Heart left ventricle (tissue), 16 donors: Measurements from ENCODE around the gene EDN3. TPM values are rescaled to one million over a fixed set of nuclear protein-coding genes. Genes with fewer than 3 reads are reported as not detected.

Experiments
- ATAC-seq, 4 donors: fragments of 200-7000 bp; cut with Tn5 transposase; one replicate each; pipeline ENCODE4 v1.9.1; 2020 to 2022; ENCODE audit warnings: moderate library complexity in 4 of 4, mild to moderate bottlenecking in 3 of 4, moderate number of reproducible peaks in 1 of 4
- DNase-seq, 5 donors: peaks; one replicate each; pipeline ENCODE4 v3.0.0-alpha.2; 2020
- H3K27ac ChIP-seq, 12 donors: fragments of 200-600 bp; sonication (generic) in 4 of 12; one replicate each; pipeline versions ENCODE4 v1.5.0 to v1.8.0; 2016 to 2022; ENCODE audit warnings: mild to moderate bottlenecking in 2 of 12
- H3K27me3 ChIP-seq, 9 donors: fragments of 200-600 bp; sonication (generic) in 2 of 9; one replicate each; pipeline versions ENCODE4 v1.5.1 to v1.8.0; 2016 to 2022; ENCODE audit warnings: mild to moderate bottlenecking in 3 of 9
- H3K36me3 ChIP-seq, 9 donors: fragments of 200-600 bp; sonication (generic) in 2 of 9; one replicate each; pipeline versions ENCODE4 v1.5.0 to v1.8.0; 2018 to 2022; ENCODE audit warnings: mild to moderate bottlenecking in 2 of 9
- H3K4me1 ChIP-seq, 12 donors: fragments of 200-600 bp; sonication (generic) in 4 of 12; one replicate each; pipeline versions ENCODE4 v1.5.0 to v1.8.0; 2016 to 2022; ENCODE audit warnings: mild to moderate bottlenecking in 3 of 12
- H3K4me3 ChIP-seq, 12 donors: fragments of 200-600 bp; sonication (generic) in 4 of 12; one replicate each; pipeline versions ENCODE4 v1.5.0 to v1.8.0; 2017 to 2022; ENCODE audit warnings: mild to moderate bottlenecking in 9 of 12, moderate library complexity in 4 of 12
- H3K9me3 ChIP-seq, 12 donors: fragments of 200-600 bp; sonication (generic) in 4 of 12; one replicate each; pipeline versions ENCODE4 v1.5.0 to v1.8.0; 2016 to 2022; ENCODE audit warnings: mild to moderate bottlenecking in 1 of 12
- CTCF ChIP-seq, 12 donors: fragments of 200-600 bp; sonication (generic) in 4 of 12; IDR thresholded peaks; one replicate each; pipeline versions ENCODE4 v1.5.0 to v1.8.0; 2018 to 2022; ENCODE audit warnings: antibody characterized with exemption in 12 of 12, mild to moderate bottlenecking in 5 of 12
- POLR2A ChIP-seq, 2 donors: fragments of 450-650 bp; IDR thresholded peaks; one replicate each; pipeline ENCODE4 v1.6.1; 2017; ENCODE audit warnings: antibody characterized with exemption in 2 of 2, mild to moderate bottlenecking in 2 of 2, moderate library complexity in 2 of 2
- WGBS, 4 donors: extraction: QIAGEN DNeasy Blood & Tissue Kit in 2 of 4; methylation state at CpG; one replicate each; pipeline versions ENCODE4 v1.1.5 to v1.1.7; 2013 to 2018; 5-methylcytosine and 5-hydroxymethylcytosine counted together
- intact Hi-C, 10 donors: fragments of 100-400 bp; cut with DNase I; formaldehyde crosslinking; loops; one replicate each; pipeline versions ENCODE4 v1.11.1 to v1.14.2; 2022
- polyA plus RNA-seq, 2 donors: library from polyadenylated mRNA; stranded (reverse); fragments of 200-250 nt; gene quantifications; one replicate each; pipeline ENCODE4 v1.2.3, GENCODE V29; 2013
- total RNA-seq, 9 donors: library from RNA; depleted of rRNA in 2 of 9; stranded (reverse); fragments of >200 nt in 2 of 9; fragmentation: NEBNext Ultra II Directional in 3 of 9; extraction: Animal tissue kit (Norgen Biotek cat#: 25700) in 3 of 9; gene quantifications; one replicate each; pipeline versions ENCODE4 v1.1.0 to v1.2.4, GENCODE V29; 2016 to 2023
- donor health status: ischemic (EF 13 %, LVEDD 7.1; RV severe dilation, severe dysfunction).
- donor health status: healthy with polysubstance abuse.
- donor health status: DM: no; HTN: yes; CAD: no.
- donor health status: DM: no; HTN: no; CAD: no.
- donor health status: ischemic (EF 25% LVEDD 6.9; RV normal size, moderate dysfunction).
- donor health status: ischemic (EF 25% LVEDD 5.7; RV mildly dilated, moderate dysfunction).
- donor health status: healthy.
- donor health status: DM: yes; HTN: yes; CAD: no.
- donor health status: ischemic (EF 35%, LVEDD 5.7; RV mildly dilated, moderate dysfunction).
- donor health status: nonischemic (EF 11% LVEDD 7.7; RV severe dilation, severe dysfunction).
- donor health status: DM: yes; HTN: yes; CAD: no.
- donor health status: PGD.
- donor health status: ischemic (EF 29% LVEDD 5.4; RV normal size, mild dysfunction).
- donor health status: nonischemic (EF 23%, LVEDD 6.1; RV moderate dilation, normal function).

Gene EDN3
- total and polyA plus RNA-seq, 11 donors = 0.07 to 0.17 TPM; not detected in 9

GRCh38 chr20:59324521-59325141 is 24.2 kb downstream of the EDN3 start:
- Histone ChIP-seq H3K4me3 (no peak overlapping the region), H3K4me1 (no peaks in the 10 kb centered on the region), H3K27ac (no peak overlapping the region), H3K9me3 (no peaks in the 10 kb centered on the region), H3K27me3 (peaks cover 0 to 37% (median 0%) of the 10 kb centered on the region in 9 donors), H3K36me3 (no peaks in the 10 kb centered on the region)
- DNase-seq = no peak
- ATAC-seq = no peak
- TF ChIP-seq CTCF (IDR thresholded peaks at IDR 0.05) (no peak), POLR2A (IDR thresholded peaks at IDR 0.05) (no peak)
- intact Hi-C loops = no loop called here
- WGBS, 4 donors = 73 to 79% (median 74%) methylated on average over 10 of the region's 10 CpGs

GRCh38 chr20:59325142-59325523 is 24.7 kb downstream of the EDN3 start:
- Histone ChIP-seq H3K27ac (no peak overlapping the region), H3K4me1 (no peaks in the 10 kb centered on the region), H3K27me3 (peaks cover 0 to 38% (median 0%) of the 10 kb centered on the region in 9 donors), H3K9me3 (no peaks in the 10 kb centered on the region), H3K4me3 (no peak overlapping the region), H3K36me3 (no peaks in the 10 kb centered on the region)
- ATAC-seq = no peak
- DNase-seq = no peak
- TF ChIP-seq CTCF (IDR thresholded peaks at IDR 0.05) (no peak), POLR2A (IDR thresholded peaks at IDR 0.05) (no peak)
- intact Hi-C loops = no loop called here
- 75 to 82% (median 77%) methylated on average over 10 of the region's 10 CpGs for WGBS, 4 donors

GRCh38 chr20:59326188-59326587 is 25.8 kb downstream of the EDN3 start:
- Histone ChIP-seq H3K4me3 (no peak overlapping the region), H3K27ac (no peak overlapping the region), H3K9me3 (no peaks in the 10 kb centered on the region), H3K27me3 (peaks cover 0 to 38% (median 4%) of the 10 kb centered on the region in 9 donors), H3K4me1 (no peaks in the 10 kb centered on the region), H3K36me3 (no peaks in the 10 kb centered on the region)
- intact Hi-C loops = no loop called here
- DNase-seq (no peak), ATAC-seq (no peak)
- 93 to 96% (median 94%) methylated on average over 2 of the region's 2 CpGs for WGBS, 4 donors
- TF ChIP-seq POLR2A (IDR thresholded peaks at IDR 0.05) = no peak

- intact Hi-C loops = no loop called here
- TF ChIP-seq POLR2A (IDR thresholded peaks at IDR 0.05) (no peak), CTCF (IDR thresholded peaks at IDR 0.05) (no peak)
- ATAC-seq (no peak), DNase-seq (no peak)
- Histone ChIP-seq H3K9me3 (no peaks in the 10 kb centered on the region), H3K36me3 (no peaks in the 10 kb centered on the region), H3K27ac (no peak overlapping the region), H3K4me3 (no peak overlapping the region), H3K27me3 (peaks cover 0 to 55% (median 5%) of the 10 kb centered on the region in 9 donors), H3K4me1 (no peaks in the 10 kb centered on the region)
- 80 to 84% (median 81%) methylated on average over 4 of the region's 4 CpGs for WGBS, 4 donors
Observed at GRCh38 chr20:59328071-59328470, 27.7 kb downstream of the EDN3 start.
